IPS-11a (cell line): ENCODE results near the gene OR4F15.
"Not testable (repeated sequence)": the region's sequence is repeated elsewhere in the genome, so short reads cannot be mapped to it uniquely, and the experiment has no call there.

Source experiments
- H3K4me3 ChIP-seq: one replicate; pipeline ENCODE4 v1.5.1; 2013; ENCODE audit warnings: low read depth, low read length, control low read depth

Gene OR4F15

GRCh38 chr15:101811902-101812301 lies at the start of gene OR4F15:
OR4F15 (plus strand) TSS chr15:101812202; CDS start chr15:101818187, 5,985 bp downstream.
- no peak within 1 kb of the TSS for H3K4me3 ChIP-seq

- H3K4me3 ChIP-seq = not testable (repeated sequence)
These were observed 47.2 kb upstream of the OR4F15 start for GRCh38 chr15:101764669-101765339.

DNA sequence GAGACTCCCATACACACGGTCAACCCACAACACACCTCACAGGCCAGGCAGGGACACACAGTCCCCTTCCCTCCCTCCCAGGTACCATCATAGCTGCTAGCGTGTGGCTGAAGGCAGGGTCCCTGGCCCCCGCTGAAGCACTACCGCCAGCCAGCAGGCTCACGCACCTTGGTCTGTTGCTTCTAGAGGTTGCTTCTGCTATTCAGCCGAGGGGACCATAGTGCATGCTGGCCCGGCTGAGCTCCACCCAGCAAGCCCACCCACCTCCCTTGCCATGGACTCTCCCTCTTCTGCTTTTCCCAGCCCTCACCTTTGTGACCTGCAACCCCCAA lies 46.7 kb upstream of the OR4F15 start:
- not testable (repeated sequence) for H3K4me3 ChIP-seq

DNA sequence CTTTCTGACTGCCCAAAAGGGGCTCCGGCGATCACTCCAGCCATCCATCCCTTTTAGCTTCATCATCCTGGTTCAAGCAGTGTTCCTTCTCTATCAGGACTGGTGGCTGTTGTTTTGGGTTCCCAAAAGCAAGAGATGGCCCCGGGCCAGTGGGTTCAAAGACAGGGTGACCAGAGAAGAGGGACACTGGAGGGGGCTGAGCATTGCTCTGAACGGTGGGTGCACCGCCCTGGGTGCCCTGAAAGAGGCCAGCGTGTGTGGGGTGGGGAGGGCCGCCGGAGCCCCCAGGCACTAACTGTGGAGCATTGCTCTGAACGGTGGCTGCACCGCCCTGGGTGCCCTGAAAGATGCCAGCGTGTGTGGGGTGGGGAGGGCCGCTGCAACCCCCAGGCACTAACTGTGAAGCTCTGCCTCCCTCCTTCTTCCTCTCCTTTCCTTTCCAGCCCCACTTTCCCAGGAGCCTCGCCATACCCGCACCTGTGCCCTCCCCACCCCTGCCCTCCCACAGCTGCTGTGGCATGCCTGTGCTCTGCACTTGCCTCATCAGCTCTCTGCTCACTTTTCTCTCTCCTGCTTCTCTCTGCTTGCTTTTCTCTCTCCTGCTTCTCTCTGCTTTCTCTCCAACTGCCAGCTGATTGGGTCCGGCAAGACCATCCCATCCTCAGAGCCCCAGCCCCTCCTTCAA lies 46.1 kb upstream of the OR4F15 start:
- no peak overlapping the region for H3K4me3 ChIP-seq

- H3K4me3 ChIP-seq = not testable (repeated sequence)
These were observed 44.8 kb upstream of the OR4F15 start for GRCh38 chr15:101767083-101767640.

DNA sequence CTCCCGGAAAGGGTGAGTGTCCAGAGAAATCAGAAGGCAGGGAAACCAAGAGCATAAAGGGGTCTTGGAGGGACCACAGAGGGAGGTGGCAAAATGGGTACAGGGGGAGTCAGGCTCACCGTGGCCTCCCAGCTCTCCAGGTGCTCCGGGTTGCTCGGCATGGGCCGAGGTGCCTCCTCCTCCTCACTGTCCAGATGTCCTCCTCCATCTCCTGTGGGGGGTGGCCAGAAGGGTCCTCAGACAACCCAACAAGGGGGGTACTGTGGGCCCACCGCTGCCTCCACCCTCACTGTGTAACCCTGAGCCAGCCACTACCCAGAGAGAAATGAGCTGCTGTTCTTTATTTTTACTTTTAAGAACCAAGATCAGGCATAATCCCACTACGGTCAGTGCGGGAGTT lies 39.1 kb upstream of the OR4F15 start:
- no peak overlapping the region for H3K4me3 ChIP-seq

DNA sequence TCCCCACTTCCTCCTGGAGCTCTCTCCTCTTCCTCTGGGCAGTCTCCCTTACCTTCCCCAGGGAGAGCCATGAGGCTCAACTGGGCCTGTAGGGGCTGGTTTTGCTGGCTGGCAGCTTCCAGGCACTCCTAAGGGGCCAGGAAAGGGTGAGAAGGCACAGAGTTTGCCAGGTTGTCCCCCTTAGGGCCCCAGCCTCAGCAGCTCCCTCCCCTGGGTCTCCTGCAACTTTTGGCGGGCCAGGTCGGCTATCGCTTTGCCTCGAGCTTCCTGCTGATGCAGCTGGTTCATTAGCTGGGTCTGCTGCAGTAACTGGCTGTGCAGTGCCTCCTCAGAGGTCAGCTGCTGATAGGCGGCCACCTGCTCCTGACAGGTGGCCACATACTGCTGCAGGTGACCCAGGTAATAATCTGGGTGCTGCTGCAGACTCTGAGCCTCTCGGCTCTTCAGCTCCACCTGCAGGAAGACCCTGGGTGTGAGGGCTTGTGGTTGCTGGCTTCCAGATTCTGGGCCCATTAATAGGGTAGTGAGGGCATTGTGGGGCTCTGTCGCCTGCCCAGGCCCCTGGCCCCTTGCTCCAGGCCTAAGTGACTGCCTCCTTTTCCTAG lies 38.4 kb upstream of the OR4F15 start:
- no peak overlapping the region for H3K4me3 ChIP-seq

- H3K4me3 ChIP-seq = no peak overlapping the region
These were observed 36.9 kb upstream of the OR4F15 start for GRCh38 chr15:101775136-101775535.

GRCh38 chr15:101778576-101778975 lies 33.4 kb upstream of the OR4F15 start:
- H3K4me3 ChIP-seq = not testable (repeated sequence)

GRCh38 chr15:101780225-101780624 lies 31.8 kb upstream of the OR4F15 start:
- not testable (repeated sequence) for H3K4me3 ChIP-seq

GRCh38 chr15:101781928-101782327 lies 30.1 kb upstream of the OR4F15 start:
- H3K4me3 ChIP-seq = no peak overlapping the region

GRCh38 chr15:101784644-101785043 lies 27.4 kb upstream of the OR4F15 start:
- H3K4me3 ChIP-seq = no peak overlapping the region

GRCh38 chr15:101786422-101786821 lies 25.6 kb upstream of the OR4F15 start:
- not testable (repeated sequence) for H3K4me3 ChIP-seq

DNA sequence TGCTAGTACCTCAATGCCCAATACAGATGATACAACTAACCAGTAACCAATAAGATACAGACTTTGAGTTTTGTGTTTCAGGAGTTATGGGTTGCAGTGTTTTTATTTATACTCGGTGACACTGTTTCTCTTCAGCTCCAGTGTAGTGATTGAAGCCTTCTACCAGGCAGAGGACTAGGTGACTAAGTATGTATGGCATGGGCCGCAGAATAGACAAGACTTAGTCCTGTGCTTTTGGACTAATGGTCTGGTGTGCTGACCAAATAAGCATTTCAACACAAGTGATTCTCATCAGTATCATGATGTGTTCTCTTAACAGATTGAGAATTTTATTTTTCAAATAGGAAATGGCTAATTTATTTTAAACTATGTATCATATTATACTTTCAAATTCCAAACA lies 24.0 kb upstream of the OR4F15 start:
- H3K4me3 ChIP-seq = not testable (repeated sequence)

DNA sequence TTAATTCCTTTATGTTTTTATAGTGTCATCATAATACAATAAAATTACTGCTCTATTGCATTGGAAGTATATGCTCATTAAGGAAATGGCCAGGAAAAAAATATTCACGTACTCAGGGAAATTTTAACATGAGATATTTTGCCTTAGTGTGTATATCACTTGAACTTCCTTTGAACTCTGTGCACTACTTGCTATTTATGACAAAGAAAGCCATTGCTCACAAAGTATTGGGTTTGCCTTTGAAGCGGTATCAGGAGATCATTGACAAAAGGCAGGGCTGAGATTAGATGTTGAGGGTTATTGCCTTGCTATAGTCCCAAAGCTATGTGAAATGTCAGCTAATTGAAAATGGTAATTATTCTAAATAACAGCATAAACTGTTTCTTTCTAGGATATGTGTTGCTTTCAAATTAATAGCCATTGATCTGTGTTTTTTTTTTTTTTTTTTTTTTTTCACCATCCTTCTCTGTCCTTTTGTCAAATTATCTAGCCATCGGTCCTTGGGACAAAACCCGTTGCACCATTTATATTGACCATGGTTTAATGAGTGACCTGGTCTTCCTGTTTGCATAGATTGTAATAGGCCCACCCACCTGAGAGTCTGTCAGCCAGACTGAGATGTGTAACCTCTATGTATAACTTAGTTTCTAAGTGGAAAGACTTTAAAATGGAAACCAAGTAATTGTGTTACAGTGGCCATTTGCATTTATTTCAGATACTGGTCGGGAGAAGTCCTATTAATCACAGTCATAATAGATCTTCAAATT lies 23.3 kb upstream of the OR4F15 start:
- H3K4me3 ChIP-seq = not testable (repeated sequence)

GRCh38 chr15:101790748-101791147 lies 21.3 kb upstream of the OR4F15 start:
- H3K4me3 ChIP-seq = not testable (repeated sequence)

DNA sequence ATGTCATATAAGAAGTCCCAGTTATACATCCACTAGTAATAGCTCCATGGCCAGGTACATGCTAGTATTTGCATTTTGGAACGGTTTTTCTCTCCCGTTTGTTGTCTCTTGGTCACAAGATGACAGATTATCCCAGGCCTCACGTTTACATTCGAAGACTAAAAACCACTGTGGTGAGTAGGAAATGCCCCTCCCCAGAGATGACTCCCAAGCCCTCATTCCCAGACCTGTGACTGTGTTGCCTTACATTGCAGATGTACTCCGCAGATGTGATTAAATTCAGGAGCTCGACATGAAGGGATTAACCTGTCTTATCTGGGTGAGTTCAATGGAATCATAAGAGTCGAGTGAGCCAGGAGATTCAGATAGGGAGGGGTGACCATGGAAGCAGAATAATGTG lies 18.0 kb upstream of the OR4F15 start:
- not testable (repeated sequence) for H3K4me3 ChIP-seq

- no peak overlapping the region for H3K4me3 ChIP-seq
These were observed 16.5 kb upstream of the OR4F15 start for GRCh38 chr15:101795455-101795854.

- no peak overlapping the region for H3K4me3 ChIP-seq
These were observed 12.3 kb upstream of the OR4F15 start for GRCh38 chr15:101799665-101800064.

GRCh38 chr15:101801048-101801447 lies 11.0 kb upstream of the OR4F15 start:
- H3K4me3 ChIP-seq = no peak overlapping the region

- H3K4me3 ChIP-seq = no peak within 1 kb of the TSS
These were observed 8.8 kb upstream of the OR4F15 start, which contains the start of gene OR4F6 for GRCh38 chr15:101803209-101803608. OR4F6 (plus strand) TSS chr15:101803509; CDS start chr15:101805720, 2,211 bp downstream.
